CD4-positive, alpha-beta T cell treated with Interleukin-17A for 1 hour (primary cell): Measurements from ENCODE around the gene ZFAND3.

Experiments
- DNase-seq: peaks from one replicate; pipeline ENCODE4 v3.0.0-alpha.2; 2020

ZFAND3 gene

DNA sequence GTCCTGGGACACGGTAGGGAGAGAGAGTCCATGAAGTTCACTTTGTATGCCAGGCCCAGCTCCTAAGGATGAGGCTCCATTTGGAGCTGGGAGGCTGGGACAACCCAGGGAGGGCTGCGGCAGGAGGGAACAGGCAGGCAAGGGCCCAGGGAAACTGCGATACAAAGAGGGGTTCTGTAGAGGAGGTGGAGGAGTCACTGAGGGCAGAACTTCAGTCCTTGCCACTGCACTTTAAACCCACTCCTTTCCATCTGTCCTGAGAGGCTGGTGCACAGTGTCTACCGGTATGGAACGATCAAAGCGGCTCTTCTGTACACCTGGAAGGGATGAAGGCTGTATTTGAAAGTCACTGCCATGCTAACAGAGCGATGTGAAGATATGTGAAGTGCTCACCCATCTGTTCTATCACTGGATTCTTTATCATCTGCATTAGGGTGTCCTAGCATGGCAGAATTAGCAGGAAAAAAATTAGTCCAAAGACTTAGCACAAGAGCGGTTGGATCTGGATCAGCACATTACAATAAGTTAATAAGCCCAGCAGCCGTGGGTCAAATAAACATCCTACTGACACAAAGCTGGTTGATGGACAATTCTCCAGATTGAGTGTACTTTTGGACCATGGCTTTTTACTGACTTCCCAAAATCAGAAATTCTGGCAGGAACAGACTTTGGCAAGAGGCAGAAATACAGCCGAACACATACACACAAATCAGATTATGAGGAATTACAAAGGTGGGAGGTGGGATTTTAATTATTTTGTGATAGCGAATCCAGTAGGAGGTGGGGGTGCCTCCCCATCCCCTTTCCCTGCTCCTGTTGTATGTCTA, 20.9 kb upstream of the ZFAND3 start:
- DNase-seq, result no peak

- no peak for DNase-seq
These were observed 20.3 kb upstream of the ZFAND3 start for GRCh38 chr6:37799263-37799644.

DNA sequence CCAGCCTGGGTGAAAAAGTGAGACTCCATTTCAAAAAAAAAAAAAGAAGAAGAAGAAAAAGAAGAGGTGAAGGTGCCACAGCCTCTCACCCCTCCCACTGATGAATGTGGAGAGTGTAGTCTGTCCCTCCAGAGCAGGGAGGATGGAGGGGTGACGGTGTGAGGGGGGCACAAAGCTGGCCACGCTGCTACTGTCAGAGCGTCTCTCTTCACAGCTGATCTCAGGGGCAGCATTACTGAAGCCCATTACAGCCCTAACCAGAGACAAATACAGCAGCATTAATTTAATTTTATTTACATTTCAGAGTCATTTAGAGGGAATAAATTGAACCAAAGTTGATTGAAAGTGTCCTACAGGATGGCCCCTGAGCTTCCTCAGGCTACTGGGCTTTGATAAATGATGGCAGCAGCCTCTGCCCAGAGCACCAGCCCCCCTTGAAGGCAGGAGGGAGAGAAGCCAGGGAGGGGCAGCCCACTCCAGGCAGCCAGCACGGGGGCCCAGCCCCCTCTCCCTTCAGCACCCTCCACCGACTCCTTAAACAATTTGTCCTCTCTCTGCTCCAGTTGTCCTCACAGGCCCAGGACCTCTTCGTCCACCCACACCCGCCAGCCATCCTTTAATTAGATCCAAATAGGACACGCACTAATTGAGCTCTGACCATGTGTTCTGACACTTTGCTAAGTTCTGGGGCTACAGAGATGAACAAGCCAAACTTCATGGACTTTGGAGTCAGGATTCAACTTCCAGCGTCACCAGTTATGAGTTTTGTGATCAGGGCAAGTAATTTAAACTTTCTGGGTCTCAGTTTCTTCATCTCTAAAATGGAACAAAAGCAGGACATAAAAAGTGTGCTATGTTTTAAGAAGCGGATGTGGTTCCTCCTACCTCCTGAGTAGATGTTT, 18.6 kb upstream of the ZFAND3 start:
- DNase-seq, result no peak

DNA sequence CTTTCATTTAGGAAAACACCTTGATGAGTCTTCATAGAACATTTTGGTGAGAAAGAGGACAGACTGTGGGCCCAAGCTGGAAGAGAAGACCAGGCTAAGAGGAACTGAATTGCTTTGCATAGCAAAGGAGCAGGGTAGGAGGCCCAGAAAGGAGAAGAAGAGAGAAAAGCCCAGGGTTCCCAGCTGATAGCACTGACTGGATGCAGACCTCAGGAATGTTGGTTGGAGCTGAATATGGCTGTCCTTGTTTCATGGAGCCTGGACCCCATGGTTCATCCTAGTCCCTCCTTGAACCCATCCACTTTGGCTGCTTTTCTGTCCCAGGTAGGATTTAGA, 18.0 kb upstream of the ZFAND3 start:
- DNase-seq, result no peak

DNA sequence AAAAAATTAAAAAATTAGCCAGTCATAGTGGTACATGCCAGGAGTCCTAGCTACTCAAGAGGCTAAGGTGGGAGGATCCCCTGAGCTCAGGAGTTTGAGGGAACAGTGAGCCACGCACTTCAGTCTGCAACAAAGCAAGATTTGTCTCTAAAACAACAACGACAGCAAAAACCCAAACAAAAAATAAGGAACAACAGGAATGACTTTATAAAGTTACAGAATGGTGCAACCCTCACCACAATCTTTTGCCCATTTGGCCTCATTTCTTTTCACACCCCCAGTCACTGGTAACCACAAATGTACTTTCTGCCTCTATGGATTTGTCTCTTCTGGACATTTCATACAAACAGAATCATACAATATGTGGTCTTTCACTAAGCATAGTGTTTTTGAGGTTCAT, 16.7 kb upstream of the ZFAND3 start:
- no peak for DNase-seq

- DNase-seq, result no peak
These were observed 14.9 kb upstream of the ZFAND3 start for GRCh38 chr6:37804586-37804985.

DNA sequence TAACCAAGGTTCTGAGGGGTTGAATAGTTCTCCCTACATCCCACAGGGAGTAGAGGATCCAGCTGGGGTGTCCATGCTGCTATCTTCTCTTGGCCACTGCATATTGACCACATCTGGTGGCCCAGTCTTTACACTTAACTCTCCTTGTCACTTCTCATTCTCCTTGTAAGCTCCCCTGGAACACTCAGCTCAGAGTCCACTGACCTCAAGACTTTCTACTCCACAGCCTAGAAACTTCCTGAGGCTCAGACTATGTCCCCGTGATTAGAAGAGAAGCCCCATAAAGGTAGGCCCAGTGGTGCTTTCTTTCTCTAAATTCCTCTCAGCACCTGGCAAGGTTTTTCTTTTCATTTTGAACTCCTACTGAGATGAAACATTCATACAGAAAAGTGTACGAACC, 13.3 kb upstream of the ZFAND3 start:
- no peak for DNase-seq

- no peak for DNase-seq
These were observed 11.9 kb upstream of the ZFAND3 start for GRCh38 chr6:37807656-37808055.

DNA sequence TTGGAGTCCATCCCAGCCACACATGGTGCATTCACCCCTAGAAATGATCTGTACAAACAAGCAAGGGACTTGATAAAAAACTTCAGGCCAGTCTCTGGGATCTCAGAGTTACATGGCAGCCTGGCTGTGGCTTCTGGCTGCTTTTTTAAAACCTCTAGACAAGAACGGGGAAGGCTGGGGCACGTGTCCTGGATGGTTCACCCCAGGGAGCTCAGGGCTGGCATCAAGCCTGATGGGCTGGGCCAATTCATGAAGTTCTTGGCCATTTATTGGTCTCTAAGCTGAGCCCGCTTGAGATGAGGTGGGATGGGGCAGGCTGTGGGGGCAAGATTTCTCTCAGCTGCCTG, 10.4 kb upstream of the ZFAND3 start:
- no peak for DNase-seq

DNA sequence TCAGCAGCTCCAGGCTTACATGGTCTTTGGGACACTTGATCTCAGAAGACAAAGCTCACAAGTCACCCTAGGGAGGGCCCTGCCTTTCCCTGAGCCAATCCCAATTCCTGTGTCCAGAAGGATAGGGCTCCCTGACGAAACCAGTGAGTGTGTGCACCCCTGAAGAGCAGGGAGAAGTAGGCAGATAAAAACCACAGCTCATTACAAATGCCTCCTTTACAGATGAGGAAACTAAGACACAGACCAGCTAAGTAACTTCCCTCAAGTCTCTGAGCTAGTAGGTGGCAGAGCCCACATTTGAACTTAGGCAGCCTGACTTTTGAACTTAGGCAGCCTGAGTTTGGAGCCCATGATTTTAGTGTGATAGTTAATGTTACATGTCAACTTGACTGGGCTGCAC, 6.7 kb upstream of the ZFAND3 start:
- DNase-seq, result no peak

DNA sequence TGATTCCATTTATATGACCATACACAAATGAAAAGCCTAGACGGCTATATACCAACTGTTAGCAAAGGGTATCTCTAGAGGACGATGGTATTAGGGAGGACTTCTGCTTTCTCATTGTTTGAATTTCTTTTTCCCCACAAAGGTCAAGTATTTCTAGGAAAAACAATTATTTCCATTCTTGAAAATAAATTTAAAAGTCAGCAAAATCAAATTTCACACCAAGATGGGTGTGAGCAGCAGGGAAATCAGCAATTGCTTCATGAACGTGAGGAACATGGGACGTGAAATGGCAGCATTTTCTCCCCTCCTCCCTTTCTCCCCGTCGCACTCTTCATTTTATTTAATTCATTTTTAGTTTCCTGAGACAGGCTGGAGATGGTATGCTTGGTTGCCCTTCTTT, 5.2 kb upstream of the ZFAND3 start:
- DNase-seq, result no peak

DNA sequence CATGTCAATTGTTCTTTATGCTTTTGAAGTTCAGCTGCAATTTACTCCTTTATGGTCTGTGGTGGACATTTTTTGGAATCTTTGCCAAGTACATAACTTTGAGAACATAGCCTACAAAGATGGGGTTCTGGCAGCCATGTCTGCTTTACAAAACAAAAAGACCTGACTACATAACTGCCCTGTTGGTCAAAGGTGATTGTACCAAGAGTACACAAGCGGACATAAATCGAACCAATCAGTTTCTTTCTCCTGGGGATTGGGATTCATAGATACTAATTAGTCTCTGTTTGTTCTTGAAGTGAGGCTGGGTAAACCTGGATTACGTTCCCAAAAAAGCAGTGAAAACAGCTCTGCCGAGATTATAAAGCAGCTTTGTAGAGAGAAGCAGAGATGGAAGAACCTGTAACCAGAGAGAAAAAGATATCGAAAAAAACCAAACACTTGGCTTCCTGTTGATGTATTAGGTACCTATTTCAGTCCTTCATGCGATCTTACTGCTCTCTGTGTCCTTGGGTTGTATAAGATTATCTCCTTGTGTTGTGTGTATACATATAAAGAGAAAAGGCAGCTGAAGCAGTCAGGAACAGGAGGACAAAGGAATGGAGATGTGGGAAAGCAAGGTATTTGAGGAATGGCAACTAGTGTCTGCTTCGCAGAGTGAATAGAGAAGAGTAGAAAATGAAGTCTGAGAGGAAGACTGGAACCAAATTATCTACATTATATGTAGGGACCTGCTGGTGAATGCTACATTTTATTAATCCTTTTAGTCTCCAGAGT, 2.7 kb upstream of the ZFAND3 start:
- DNase-seq, result no peak

DNA sequence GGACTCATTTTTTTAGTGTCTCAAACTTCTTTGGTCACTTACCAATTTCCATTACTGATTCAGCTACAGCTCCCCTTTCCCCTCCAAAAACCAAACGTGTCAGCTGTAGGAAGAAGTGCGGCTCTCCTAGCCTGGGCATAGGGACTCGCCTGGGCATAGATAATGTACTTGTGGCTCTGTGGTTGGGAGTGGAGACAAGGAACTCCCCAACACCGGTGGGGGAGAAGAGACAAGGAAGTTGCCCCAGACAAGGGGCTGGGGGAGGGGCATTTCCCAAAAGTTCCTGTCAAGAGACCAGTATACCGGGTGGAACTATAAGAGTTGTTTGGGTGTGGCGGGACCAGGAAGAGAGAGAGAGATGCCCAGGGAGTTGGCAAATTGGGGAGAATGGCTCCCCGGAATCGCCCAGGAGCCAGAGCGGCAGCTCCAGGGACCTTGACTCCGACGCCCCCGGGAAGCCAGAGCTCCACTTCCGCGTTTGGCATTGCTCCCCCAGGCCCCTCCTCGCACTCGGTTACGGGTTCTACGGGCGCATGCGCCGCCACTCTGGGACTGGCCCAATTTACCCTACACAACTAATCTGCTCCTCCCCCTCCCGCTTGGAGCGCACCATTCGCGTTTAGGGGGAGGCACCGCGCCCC, 871 bp upstream of the ZFAND3 start:
- peak; percentile 97 for DNase-seq

GRCh38 chr6:37819802-37820717, 533 bp downstream of the ZFAND3 start:
- DNase-seq, result peak; percentile 73

- no peak for DNase-seq
These were observed 1.2 kb downstream of the ZFAND3 start for GRCh38 chr6:37820718-37821079.

DNA sequence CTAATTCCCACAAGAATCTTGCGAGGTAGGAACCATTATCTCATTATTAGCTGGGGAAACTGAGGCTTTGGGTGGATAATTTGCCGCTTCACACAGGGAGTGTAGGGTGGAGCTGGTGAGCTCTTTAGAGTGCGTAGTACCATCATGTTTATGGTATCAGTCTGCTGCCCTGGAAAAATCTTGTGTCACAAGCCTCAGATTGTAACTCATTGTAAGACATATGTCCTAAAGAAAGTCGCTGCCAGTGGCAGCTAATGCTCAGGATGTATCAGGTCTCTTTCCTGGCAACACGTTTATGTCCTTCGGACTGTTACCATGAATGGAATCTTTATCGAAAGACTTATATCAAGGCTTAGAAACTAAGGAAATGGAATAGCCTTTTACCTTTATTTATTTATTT, 1.9 kb downstream of the ZFAND3 start:
- no peak for DNase-seq

- DNase-seq, result peak; percentile 13
These were observed 3.5 kb downstream of the ZFAND3 start for GRCh38 chr6:37822851-37823682.

DNA sequence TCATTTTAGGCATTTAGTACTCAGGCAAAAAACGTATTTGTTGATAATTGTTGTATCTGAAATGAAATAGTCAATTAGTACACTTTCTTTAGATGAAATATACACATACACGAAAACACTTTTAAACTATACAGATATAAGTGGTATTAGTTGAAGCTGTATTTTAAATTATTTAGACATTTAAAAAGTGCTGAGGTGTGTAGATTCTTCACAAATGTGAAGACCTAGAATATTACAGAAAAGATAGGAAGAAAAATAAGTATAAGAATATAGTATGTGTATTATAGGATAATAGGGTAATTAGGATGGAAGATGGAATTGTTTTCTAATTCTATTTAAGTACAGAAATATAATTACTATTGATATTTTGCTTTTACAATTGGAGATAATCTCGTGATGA, 4.6 kb downstream of the ZFAND3 start:
- DNase-seq, result no peak

- no peak for DNase-seq
These were observed 6.7 kb downstream of the ZFAND3 start for GRCh38 chr6:37826188-37826587.

GRCh38 chr6:37826993-37827392, 7.5 kb downstream of the ZFAND3 start:
- DNase-seq, result no peak

GRCh38 chr6:37827603-37828265, 8.2 kb downstream of the ZFAND3 start:
- no peak for DNase-seq
